Measurements from ENCODE around the gene NPM1.

Gene NPM1

GRCh38 chr5:171422902-171423663, 35.4 kb downstream of the NPM1 start:
- no peak overlapping the region for H3K4me3 ChIP-seq (ENCODE audit: low read depth, low read length)
- TF ChIP-seq CTCF (IDR thresholded peaks at IDR 0.05; ENCODE audit: low read depth, low read length), result no peak

GRCh38 chr5:171424726-171425125, 37.1 kb downstream of the NPM1 start:
- TF ChIP-seq CTCF (IDR thresholded peaks at IDR 0.05; ENCODE audit: low read depth, low read length), result no peak
- H3K4me3 ChIP-seq (ENCODE audit: low read depth, low read length), result no peak overlapping the region

GRCh38 chr5:171425596-171426244, 38.1 kb downstream of the NPM1 start:
- no peak for TF ChIP-seq CTCF (IDR thresholded peaks at IDR 0.05; ENCODE audit: low read depth, low read length)
- no peak overlapping the region for H3K4me3 ChIP-seq (ENCODE audit: low read depth, low read length)

GRCh38 chr5:171426266-171426665, 38.6 kb downstream of the NPM1 start:
- H3K4me3 ChIP-seq (ENCODE audit: low read depth, low read length), result no peak overlapping the region
- no peak for TF ChIP-seq CTCF (IDR thresholded peaks at IDR 0.05; ENCODE audit: low read depth, low read length)

GRCh38 chr5:171426680-171427079, 39.0 kb downstream of the NPM1 start:
- TF ChIP-seq CTCF (IDR thresholded peaks at IDR 0.05; ENCODE audit: low read depth, low read length), result no peak
- no peak overlapping the region for H3K4me3 ChIP-seq (ENCODE audit: low read depth, low read length)

GRCh38 chr5:171427318-171428167, 39.9 kb downstream of the NPM1 start:
- H3K4me3 ChIP-seq (ENCODE audit: low read depth, low read length), result no peak overlapping the region
- TF ChIP-seq CTCF (IDR thresholded peaks at IDR 0.05; ENCODE audit: low read depth, low read length), result no peak
